Measurements from ENCODE around the gene BCL11B.

The BCL11B gene

DNA sequence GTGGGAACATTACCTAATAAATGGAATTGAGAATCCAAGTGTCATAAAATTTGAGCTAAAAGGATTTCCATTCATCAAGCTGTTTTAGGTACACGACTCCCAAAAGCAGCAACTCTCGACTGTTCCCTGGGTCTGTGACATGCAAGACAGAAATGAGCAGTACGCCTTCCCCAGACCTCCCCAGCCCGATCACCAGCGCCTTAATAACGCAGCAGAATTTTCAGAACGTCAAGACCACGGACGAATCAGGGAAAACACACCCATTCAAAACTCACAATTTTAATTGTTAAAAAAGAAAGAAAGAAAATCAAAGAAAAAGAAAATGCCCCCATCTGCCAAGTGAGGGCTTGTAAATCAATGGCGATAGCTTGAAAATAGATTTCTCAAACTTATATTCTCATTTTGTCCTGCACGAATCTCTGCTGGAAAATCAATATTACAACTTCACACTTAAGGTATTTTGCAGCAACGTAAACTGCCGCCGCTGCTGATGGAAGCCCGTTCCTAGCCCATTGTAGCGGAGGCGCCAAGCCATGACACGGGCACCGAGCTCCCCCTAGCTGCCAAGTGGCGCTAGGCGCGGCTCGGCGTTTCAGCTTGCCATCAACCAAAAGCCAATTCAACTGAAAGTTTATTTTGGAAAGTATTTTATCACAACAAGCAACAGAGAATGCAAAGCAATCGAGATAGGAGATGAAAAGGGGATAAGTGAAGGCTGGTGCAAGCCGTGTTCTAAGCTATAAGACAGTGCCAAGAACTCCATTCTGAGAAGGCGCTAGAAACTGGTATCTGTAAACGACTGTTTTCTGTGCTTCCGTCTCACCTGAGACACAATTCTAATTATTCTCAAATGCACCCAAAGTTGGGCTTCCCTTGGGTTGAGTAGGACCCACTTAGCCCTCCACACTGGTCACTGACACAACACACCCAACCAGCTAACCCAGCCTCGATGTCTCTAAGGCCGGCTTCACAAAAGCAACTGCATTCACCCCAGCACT lies 5.5 kb downstream of the BCL11B start:
- peak; percentile 91 for DNase-seq

GRCh38 chr14:99265571-99265970 lies 6.4 kb downstream of the BCL11B start:
- DNase-seq = peak; percentile 44

DNA sequence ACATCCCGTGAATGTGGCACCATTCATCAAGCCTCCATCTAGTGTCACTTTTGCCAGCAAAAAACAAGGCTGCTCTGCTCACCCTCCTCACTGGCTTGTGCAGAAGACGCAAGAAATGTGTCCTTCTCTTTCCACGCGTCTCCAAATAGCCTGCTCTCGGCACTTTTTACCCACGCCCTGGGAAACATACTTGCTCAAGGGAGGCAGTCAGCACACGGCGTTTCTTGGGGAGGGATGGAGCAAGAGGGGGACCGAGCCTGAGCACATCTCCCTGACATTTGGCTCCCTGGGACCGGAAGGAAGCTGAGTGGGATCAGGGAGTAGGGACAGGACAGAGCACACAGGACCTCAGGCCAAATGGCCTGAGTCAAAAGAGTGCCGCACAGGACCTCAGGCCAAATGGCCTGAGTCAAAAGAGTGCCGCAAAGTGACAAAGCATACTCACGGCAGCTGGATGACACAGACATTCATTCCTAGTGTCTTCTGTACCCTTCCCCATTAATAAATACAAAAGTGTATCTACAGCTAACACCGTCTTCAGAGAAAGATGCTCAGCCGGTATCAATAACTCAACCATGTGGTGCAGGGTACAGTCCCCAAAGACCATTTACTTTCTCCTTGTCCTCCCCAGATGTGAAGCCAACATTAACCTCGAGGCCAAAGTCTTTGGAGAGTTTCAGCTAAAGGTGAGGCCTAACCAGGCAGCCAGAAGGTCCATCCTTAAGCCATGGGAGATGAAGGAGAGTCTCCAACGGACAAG lies 7.1 kb downstream of the BCL11B start:
- DNase-seq = no peak

- DNase-seq = no peak
Measured at GRCh38 chr14:99263564-99264330, 8.2 kb downstream of the BCL11B start.

DNA sequence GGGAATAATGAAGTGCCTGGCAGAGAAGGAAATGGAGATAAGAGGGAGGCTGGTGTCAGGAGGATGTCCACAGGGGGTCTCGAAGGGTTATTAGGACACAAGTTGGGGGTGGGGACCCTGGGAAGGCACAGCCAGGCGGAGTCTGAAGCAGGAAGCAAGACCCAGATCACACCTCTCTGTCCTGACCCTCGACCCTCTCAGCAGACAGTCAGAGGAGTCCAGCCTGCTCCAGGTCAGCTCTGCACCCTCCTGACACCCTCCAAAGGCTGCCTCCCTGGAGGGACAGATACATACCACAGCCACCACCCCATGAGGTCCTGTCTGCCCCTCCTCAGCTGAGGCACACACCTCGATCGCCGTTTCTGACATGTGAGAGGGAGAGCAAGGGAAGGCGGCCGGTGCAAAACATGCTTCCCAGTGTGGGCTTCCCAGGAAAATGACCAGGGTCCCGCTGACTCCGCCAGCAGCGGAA lies 9.0 kb downstream of the BCL11B start:
- no peak for DNase-seq

GRCh38 chr14:99261912-99262787 lies 9.8 kb downstream of the BCL11B start:
- DNase-seq = peak; percentile 89

GRCh38 chr14:99260587-99261551 lies 11.1 kb downstream of the BCL11B start:
- peak; percentile 76 for DNase-seq

GRCh38 chr14:99260116-99260515 lies 11.9 kb downstream of the BCL11B start:
- DNase-seq = peak; percentile 5

GRCh38 chr14:99258876-99259726 lies 12.9 kb downstream of the BCL11B start:
- DNase-seq = peak; percentile 49

GRCh38 chr14:99258341-99258861 lies 13.6 kb downstream of the BCL11B start:
- DNase-seq = no peak

DNA sequence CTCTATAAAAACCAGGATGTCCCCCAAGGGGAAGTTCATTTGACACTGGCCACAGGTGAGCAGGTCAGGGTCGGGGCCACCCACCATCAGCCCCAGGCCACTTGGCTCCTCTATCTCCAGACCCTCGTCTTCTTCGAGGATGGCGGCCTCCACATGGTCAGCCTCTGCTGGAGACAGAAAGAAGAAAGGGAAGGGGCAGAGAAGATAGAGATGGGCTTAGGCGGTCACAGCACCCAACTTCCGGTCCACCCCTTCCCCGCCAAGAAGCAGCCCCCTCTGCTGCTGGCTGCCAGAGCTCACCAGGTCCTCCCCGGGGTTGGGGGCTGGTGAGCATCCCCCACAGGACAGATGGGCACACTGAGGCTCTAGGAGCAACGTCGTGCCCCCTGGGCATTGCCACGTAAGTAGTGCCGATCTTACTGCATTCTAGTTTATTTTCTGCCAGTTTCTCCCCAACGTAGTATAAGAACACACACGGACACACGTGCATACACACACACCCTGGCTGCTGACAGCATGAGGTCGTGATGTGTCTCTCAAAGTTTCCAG lies 14.2 kb downstream of the BCL11B start:
- peak; percentile 45 for DNase-seq

- no peak for DNase-seq
Measured at GRCh38 chr14:99257122-99257672, 14.8 kb downstream of the BCL11B start.

- no peak for DNase-seq
Measured at GRCh38 chr14:99256483-99256874, 15.5 kb downstream of the BCL11B start.

GRCh38 chr14:99255621-99256482 lies 16.1 kb downstream of the BCL11B start:
- no peak for DNase-seq

DNA sequence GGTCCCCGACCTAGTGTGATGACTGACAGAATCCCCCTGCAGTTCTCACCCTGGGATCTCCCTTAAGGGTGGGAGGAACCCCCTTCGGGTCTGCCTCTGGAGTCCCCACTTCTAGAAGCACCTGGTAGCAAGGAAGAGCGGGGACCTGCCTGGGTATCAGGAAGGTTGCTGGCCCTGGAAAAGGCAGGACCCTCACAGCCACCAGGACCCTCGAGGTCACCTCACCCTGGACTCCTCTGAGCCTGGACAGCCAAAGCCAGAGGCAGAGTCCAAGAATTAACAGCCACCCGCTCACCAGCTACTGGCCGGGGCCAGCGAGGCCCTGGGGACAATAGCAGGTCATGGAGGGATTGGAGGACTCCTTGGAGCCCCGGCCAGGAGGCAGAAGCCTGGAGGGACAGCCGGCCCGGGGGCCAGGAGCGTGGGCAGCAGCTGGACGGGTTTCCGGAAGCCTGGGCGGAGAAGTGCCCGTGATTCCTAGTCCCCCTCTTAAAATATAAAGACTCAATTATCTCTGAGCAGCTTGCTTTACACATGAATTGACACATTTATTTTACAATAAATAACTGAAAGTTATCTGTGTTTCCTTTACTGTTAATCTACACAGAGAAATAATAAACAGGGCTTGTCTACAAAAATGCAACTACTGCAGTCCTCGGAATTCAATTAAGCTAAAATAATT lies 17.5 kb downstream of the BCL11B start:
- no peak for DNase-seq

DNA sequence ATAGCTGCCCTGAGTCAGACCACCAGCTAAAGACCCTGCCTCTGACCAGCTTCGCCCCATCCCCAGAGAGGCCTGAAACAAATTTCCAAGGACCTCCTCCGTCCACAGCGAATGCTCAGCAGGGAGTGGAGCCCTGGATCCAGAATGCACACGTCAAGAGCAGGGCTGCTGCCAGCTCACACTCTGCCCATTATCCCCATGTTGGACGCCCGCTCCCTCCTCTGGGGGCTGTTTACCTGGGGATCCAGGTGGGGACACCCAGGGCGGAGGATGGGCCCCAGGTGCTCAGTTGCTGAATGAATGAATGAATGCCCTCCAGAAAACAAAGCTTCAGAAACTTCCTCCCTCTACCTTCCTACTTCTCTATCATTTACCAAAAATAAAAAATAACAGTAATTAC lies 18.1 kb downstream of the BCL11B start:
- no peak for DNase-seq
